GM13977 (cell line): ENCODE measurements around the gene XRCC4.

Experiments used
- DNase-seq: peaks from one replicate; pipeline ENCODE4 v3.0.0; 2012; ENCODE audit warnings: low spot score
- in situ Hi-C: fragments of 300-500 bp; cut with MboI; formaldehyde crosslinking; loops from one replicate; pipeline ENCODE4 v1.12.0; 2022; ENCODE audit warnings: low sequenced_read_pairs, low pct_unique_long_range_greater_than_20kb, mixed read lengths, inconsistent platforms; ENCODE audit not compliant: unreplicated experiment
- TF ChIP-seq, protein P1 (sequence below): IDR thresholded peaks from 2 replicates; pipeline ENCODE4 v1.5.1; 2012; ENCODE audit warnings: mild to moderate bottlenecking, control low read depth; ENCODE audit not compliant: insufficient read depth; ENCODE audit errors: extremely low read depth, missing control alignments

The XRCC4 gene

DNA sequence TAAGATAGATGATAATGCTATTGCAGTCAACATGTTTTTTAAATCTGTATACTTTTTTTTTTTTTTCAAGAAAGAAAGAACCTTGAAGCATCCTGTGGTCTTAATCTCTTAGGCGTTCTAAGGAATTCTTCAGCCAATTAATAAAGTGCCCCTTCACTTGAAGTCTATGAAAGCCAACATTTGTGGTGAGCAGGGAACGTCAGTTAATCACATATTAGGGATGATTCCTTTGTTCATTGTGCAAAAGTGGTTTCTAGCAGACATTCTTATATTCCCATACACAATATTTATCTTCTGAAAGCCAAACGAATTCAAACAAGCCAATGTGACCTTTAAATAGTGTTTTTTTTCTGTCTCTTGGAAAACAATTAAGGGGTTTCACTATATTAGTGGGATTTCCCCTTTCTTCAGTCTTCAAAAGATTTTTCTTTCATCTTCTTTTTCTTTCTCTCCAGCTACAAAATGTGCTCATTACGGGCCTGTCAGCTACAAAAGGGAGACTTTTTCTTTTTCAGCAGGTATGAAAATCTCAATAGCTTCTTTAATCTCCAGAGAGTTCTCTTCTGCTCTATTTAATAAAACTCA lies 40.3 kb upstream of the XRCC4 start:
- DNase-seq: no peak

GRCh38 chr5:83038924-83039323 lies 38.4 kb upstream of the XRCC4 start:
- TF ChIP-seq, protein P1, sequence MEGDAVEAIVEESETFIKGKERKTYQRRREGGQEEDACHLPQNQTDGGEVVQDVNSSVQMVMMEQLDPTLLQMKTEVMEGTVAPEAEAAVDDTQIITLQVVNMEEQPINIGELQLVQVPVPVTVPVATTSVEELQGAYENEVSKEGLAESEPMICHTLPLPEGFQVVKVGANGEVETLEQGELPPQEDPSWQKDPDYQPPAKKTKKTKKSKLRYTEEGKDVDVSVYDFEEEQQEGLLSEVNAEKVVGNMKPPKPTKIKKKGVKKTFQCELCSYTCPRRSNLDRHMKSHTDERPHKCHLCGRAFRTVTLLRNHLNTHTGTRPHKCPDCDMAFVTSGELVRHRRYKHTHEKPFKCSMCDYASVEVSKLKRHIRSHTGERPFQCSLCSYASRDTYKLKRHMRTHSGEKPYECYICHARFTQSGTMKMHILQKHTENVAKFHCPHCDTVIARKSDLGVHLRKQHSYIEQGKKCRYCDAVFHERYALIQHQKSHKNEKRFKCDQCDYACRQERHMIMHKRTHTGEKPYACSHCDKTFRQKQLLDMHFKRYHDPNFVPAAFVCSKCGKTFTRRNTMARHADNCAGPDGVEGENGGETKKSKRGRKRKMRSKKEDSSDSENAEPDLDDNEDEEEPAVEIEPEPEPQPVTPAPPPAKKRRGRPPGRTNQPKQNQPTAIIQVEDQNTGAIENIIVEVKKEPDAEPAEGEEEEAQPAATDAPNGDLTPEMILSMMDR: no peak
- DNase-seq: no peak
- in situ Hi-C loops: no loop called here

More for the DNA sequence above, 40.3 kb upstream of the XRCC4 start:
- in situ Hi-C loops: no loop called here
- TF ChIP-seq, protein P1: no peak

GRCh38 chr5:83042507-83042906 lies 34.8 kb upstream of the XRCC4 start:
- in situ Hi-C loops: no loop called here
- no peak for DNase-seq
- TF ChIP-seq, protein P1: no peak

DNA sequence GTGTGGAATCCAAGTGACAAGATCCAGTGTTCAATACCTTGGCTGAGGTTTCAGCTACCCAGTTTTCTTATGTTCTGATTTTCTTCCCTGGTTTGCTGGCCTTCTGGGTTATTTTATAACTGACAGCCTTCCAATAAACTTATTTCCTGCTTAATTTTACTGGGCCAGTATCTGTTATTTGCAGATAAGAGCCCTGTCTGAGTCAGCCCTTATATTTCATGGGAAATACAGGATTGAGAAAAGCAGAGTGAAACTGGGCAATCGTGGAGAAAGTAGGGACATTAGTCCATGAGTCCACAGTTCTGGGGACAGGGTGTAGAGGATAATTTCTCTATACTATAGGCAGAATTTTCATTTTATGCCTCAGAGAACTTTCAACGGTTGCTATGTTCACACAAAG lies 32.4 kb upstream of the XRCC4 start:
- DNase-seq: no peak
- in situ Hi-C loops: no loop called here
- TF ChIP-seq, protein P1: no peak

DNA sequence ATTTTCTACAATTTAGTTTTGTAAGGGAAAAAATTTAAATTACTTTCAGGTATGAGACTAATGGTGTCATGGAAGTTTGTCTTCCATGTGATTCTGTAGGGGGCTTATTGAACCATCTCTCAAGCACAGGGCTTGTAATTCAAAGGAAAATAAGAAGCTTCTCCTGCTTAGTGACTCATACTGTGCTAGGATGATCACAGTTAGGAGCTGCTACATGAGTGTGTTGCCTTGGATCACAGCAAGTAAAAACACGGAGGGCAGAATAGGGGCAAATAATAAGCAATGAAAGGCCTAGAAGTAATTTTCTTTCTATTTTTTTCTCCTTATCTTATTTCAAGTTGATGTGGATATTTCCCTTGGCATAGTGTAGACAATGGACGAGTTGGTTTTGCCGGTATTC lies 29.1 kb upstream of the XRCC4 start:
- in situ Hi-C loops: no loop called here
- no peak for DNase-seq
- TF ChIP-seq, protein P1: no peak

GRCh38 chr5:83048811-83049210 lies 28.5 kb upstream of the XRCC4 start:
- no peak for DNase-seq
- TF ChIP-seq, protein P1: no peak
- in situ Hi-C loops: no loop called here

DNA sequence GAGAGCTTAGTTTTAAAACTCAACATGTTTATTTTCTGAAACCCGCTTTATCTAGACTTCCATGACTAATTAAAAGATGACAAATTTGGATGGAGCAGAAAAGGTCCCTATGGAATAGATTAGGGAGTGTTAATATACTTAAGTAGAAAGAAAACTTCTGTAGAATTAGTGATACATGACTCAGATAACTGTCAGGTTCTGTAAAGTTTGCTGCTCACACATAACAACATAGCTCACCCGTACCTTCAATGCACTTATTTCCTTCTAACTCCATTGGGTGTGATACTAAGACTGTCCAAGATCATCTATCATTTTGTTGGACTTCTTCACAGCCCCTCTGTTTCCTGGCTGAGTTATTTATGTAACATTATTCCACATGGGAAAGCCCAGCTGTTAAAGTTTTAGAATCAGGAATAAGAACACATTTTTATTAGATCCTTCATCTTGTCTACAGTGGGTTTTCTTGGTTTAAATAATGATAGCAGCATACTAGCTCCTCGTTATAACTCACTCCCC lies 27.9 kb upstream of the XRCC4 start:
- in situ Hi-C loops: no loop called here
- no peak for DNase-seq
- TF ChIP-seq, protein P1: no peak
